Smooth muscle cell of the brain vasculature (primary cell): ENCODE measurements around the gene CBX4.

Experiments used
- DNase-seq: peaks from one replicate; pipeline ENCODE4 v3.0.0-alpha.2; 2012; ENCODE audit warnings: low read depth, low spot score

Gene CBX4

DNA sequence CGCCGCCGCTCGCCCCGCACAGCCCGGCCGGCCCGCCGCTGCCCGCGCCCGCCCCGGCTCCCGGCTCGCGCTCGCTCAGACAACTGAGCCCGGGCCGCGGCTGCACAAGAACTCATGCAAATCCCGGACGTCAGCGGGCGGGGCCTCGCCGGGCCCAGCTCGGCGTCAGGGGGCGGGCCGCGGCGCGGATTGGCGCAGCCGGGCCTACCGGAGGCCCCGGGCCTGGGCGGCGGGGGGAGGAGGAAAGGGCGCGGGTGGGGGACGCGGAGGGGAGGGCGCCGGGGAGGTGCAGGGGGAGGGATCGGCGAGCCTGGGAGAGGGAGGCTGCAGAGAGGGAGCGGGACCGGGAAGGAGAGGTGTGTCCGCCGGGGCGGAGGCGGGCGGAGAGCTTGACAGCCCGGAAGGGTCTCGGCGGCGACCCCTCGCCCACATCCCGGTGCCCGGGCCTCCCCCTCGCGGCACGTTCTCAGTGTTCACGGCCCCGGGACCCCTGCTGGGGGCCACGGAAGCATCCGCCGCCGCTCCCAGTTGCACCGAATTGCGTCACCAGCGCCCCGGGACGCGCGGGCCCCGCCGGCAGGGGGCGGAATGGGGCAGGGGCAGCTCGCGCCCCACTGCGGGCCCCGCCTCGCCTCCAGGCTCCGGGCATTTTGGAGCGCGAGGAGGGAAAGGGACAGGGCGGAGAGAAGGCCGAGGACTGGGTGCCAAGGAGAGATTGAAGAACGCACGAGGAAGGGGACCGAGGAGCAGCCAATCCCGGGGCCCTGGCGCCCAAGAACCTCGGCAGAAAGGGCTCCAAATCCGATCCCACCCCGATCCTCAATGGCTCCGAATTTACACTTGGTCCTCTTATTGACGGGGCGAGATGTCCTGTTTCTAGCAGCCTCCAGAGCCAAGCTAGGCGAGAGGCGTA, at the start of gene CBX4:
Gene CBX4, minus strand, starts transcription at position 85 of the 913 bp plus-strand sequence. CDS start 189 bp downstream, outside the sequence.
- DNase-seq = peak; percentile 67

DNA sequence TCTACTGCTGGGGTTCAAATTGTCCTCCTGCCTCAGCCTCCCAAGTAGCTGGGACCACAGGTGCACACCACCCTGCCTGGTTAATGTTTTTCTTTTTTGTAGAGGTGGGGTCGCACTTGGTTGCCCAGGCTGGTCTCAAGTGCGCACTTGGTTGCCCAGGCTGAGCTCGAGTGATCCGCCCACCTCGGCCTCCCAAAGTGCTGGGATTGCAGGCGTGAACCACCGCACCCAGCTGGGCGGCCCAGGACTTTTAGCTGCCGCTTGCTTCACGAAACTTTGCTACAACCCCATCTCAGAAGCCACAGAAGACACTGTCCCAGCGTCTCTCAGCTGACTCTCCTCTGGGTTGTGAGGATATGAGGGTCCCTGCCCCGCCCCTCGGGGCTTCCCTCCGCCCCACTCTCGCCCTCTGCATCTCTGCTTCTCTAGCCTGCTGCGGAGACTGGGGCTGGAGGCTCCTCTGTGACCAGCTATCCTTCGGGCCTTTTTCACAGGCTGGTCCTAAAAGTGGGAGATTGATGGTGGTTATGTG, 48.8 kb upstream of the CBX4 start:
- no peak for DNase-seq

DNA sequence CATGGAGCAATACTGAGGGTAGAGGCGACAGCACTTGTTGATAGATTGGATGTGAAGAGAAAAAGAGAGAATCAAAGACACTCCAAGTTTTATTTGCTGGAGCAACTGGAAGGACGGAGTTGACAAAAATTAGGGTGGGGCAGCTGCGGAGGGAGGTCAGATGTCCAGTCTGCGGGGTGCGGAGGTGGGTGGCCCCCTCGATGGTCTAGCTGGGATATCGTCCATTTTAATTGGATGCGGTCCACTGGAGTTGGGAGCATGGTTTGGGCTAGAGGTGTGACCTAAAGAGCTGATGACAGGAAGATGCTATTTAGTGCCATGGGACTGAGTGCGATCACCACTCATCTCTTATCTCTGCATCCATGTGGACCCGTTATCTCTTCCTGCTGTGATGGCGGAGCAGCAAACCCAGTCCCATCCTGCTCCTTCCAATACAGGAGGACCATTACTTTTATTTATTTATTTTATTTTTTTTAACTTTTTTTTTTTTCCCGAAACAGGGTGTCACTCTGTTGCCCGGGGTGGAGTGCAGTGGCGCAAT, 48.3 kb upstream of the CBX4 start:
- DNase-seq = no peak

DNA sequence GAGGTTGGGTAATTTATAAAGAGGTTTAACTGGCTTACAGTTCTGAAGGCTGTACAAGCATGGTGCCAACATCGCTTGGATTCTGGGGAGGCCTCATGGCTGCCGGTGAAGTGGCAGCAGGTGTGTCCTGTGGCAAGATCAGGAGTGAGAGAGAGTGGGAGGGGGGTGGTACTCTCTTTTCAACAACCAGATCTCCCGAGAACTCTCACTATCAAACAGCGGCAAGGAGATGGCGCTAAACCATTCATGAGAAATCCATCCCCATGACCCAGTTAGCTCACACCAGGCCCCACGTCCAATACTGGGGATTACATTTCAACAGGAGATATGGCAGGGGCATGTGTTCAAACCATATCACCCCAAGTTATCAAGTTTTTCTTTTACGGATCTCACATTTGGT, 44.0 kb upstream of the CBX4 start:
- DNase-seq = no peak

DNA sequence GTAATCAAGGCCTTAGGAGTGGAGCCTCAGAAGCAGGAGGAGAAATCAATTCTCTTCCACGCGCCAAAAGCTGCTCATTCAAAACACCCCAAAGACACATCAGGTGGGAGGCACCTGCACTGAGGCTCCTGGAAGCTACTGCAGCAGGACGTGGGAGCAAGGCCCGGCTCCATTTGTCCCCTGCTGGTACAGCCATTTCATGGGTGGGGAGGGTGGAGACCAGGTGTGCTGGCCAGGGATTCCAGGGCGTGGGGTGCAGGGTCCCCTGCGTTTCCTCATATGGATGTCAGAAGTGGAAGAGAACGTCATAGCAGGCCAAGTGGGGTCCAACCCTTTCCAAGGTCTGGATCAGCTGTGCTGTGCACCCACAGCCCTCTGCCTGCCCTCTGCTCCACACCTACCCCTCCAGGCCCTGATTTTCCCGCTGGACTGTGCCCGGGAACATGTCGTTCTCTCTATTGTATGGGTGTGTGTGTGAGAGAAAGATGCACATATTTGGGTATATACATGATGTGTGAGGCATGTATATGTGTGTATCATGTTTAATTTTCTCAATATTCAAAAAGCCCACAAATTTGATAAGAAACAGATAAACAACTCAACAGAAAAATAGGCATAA, 39.2 kb upstream of the CBX4 start:
- no peak for DNase-seq

DNA sequence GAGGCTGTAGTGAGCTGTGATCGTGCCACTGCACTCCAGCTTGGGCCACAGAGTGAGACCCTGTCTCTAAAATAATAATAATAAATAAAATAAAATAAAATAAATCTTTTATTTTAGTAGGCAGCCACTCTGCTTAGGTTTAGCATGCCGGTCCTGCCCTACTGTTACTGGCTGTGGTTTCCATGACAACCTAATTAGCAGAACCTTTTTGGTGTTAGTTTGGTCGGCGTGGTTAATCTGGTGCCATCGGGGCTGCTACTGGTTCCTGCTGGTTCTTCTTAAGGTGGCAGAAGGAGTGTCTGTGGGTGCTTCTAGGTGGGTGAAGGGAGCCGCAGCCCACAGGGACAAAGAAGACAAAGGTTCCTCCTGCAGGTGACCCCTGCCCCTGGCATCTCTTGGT, 37.8 kb upstream of the CBX4 start:
- DNase-seq = no peak

DNA sequence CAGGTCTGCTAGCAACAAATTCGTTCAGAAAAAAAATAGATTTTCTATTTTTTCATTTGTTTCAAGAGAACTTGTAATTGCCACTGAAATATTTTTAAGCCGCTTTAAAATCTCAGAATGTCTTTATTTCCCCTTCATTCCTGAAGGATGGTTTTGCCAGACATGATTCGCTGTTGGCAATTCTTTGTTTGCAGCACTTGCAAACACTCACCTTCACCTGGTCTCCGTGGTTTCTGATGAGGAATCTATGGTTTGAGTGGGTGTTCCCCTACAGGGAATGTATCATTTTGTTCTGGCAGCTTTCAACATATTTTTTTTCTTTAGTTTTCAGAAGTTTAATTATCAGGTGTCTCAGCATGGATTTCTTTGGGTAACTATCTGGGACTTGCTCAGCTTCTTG, 36.3 kb upstream of the CBX4 start:
- DNase-seq = no peak

DNA sequence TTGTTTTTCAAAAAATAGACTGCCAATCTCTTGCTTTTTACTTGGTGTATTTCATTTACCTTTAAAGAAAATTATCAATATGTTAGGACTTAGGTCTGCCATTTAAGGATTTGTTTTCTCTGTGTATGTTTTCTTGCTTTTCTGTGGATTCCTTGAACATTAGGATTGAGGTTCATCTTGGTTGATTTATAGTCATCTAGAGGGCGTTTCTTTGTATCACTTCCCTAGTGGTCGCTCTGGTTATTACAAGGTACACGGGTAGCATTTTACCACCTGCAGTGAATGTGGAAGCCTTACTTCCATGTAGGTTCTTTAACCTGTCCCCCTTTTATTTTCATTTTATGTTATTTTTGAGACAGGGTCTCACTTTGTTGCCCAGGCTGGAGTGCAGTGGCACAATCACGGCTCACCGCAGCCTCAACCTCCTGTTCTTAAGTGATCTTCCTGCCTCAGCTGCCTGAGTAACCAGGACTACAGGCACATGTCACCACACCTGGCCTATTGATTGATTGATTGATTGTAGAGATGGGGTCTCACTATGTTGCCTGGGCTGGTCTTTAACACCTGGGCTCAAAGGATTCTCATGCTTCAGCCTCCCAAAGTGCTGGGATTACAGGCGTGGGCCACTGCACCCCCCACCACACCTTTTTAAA, 35.2 kb upstream of the CBX4 start:
- DNase-seq = no peak

DNA sequence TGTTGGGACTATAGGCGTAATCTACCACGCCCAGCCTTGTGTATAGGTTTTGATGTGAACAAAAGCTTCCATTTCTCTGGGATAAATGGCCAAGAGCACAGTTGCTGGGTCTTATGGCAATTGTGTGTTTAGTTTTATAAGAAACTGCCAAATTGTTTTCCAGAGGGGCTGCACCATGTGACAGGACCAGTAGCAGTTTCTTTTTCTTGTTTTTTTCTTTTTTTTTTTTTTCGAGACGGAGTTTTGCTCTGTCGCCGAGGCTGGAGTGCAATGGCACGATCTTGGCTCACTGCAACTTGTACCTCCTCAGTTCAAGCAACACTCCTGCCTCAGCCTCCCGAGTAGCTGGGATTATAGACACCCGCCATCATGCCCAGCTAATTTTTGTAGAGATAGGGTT, 34.3 kb upstream of the CBX4 start:
- DNase-seq = no peak

DNA sequence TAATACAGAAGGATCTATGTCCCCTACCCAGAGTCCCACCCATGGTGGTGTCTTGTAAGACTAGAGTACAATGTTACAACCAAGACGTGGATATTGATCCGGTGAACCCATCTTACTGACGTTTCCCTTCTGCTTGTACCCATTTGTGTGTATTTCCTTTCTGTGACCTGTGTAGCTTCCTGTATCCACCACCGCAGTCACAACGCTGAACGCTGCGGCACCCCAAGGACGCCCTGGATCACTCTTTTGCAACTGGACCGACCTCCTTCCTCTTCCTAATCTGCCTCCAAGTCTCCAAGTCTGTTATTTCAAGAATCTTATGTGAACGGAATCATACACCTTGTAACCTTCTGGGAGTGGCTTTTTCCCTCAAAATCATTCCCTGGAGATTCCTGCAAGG, 33.5 kb upstream of the CBX4 start:
- DNase-seq = no peak

DNA sequence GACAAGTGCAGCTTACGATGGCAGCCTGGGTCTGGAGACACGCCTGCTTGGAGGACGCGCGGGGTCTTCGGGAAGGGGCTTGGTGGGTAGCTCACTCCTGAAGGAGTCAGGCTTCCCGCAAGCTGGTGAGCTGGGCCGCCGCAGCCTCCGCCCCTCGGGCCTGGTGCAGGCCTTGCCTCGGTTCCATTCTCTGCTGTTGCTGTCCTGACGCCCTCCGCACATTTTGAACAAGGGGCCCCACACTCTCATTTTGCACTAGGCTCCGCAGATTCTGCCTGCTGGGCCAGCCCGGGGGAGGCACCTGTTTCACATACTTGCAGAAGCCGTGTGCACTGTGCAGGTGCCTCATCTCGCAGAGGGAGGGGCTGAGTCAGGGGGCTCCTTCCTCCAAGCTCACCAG, 31.9 kb upstream of the CBX4 start:
- DNase-seq = no peak

DNA sequence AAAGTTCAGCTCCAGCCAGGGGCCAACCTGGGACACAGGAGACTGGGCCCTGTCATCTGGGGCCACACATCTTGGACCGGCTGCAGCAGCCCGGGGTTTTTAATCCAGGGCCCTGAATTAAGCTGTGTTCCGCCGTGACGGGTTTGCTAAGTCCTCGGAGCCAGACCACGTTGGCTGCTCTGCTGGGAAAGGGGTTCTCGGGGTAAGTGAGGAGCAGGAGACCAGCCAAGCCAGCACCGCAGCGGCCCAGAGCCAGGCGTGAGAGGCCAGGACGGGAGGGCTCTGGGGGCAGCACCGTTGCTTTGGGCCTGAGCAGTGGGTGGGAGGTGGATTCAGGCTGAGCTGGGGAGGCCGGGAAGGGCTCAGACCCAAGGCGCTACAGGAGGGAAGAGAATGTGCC, 31.3 kb upstream of the CBX4 start:
- no peak for DNase-seq

DNA sequence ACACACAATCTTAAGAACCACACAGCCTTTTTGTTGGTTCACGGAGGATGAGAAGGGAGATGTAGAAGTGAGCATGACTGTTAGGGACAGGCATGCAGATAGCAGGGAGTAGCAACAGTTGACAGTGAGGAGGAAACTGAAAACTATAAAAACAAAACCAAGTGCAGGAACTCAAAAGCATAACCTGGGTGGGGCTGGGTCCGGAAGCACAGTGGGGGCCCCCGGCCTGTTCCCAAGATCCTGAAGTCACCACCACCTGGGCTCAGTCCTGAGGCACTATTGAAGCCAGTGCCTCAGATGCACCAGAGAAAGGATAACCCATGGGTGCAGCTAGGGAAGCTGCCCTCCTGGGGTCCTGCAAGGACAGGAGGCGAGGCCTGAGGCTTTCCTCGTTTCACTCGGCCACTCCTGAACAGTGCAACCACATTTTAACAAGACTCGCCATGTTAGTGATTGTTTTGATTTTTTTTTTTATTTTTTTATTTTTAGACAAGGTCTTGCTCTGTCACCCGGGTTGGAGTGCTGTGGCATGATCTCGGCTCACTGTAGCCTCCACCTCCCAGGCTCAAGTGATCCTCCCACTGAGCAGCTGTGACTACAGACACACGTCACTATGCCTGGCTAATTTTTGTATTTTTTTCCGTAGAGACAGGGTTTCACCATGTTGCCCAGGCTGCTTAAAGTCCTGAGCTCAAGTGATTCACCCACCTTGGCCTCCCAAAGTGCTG, 27.7 kb upstream of the CBX4 start:
- no peak for DNase-seq

DNA sequence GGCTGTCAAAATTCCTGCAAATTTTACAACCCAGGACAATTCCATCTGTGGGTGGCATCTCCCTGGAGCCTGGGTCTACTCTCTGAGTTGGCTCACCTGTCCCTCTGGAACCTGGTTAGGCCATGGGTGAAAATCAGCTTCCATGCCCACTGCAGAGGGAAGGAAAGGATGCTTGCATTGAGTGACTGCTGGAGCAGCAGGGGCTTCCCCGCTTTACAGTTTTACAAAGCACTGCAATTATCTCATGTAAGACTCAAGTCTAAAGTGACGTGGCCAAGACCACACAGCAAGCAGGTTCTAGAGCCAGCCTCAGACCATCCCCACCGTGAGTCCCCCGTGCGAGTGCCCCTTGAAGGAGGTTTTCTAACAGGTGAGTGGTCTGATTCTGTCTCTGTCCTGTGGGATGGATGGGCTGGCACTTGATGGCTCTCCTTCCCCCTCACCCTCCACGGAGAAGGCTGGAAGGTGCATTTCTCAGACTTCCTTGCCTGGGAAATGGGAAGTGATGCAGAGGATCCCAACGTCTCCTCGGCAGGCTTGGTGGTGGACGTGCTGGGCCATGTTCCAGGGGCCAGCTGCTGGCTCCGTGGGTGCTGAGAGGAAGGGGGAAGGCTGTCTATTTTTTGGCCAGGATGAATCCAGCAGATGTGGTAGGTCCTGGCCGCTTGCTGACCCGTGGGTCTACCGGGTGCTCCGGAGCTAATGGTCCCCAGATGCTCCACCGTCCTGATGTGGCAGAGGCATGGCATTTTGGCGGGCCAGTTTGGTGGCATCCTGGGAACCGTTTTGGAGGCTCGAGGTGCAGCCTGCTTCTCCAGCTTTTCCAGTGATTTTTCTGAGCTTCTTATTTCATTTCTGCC, 26.3 kb upstream of the CBX4 start:
- no peak for DNase-seq

DNA sequence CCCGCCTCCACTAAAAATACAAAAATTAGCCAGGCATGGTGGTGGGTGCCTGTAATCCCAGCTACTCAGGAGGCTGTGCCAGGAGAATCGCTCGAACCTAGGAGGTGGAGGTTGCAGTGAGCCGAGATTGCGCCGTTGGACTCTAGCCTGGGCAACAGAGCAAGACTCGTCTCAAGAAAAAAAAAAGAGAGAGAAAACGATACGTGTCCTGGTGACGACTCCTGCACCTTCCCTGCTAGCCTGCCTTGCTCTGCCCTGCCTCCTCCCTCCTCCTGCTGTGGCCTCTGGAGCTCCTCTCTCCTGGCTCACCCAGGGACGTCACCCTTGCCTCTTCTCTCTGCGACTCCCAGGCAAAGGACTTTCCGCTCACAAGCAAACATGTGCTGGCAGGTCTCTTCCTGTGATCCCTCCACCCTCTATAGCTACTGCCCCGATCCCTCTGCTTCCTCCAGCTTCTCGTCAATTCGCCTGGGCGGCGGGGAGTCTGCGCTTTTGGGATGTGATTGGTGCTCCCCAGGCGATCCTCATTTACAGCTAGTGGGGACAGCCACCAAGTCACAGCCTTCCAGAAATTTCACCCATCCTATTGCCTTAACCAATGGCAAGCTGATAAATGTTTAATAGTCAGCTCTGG, 25.5 kb upstream of the CBX4 start:
- no peak for DNase-seq

DNA sequence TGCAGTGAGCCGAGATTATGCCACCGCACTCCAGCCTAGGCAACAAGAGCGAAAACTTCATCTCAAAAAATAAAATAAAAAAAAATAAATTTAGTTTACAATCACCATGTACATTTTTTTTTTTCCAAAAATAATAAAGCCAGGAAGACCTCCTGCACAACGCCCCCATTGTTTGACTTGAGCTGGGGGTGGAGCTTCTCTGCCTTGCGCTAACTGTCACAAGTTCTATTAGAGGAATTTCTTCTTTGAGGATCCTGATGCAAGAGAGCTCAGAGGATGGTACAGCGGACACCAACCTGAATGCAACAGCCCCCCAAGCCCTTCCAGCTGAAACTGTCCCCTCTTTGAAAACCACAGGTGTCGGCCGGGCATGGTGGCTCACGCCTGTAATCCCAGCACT, 24.9 kb upstream of the CBX4 start:
- no peak for DNase-seq

DNA sequence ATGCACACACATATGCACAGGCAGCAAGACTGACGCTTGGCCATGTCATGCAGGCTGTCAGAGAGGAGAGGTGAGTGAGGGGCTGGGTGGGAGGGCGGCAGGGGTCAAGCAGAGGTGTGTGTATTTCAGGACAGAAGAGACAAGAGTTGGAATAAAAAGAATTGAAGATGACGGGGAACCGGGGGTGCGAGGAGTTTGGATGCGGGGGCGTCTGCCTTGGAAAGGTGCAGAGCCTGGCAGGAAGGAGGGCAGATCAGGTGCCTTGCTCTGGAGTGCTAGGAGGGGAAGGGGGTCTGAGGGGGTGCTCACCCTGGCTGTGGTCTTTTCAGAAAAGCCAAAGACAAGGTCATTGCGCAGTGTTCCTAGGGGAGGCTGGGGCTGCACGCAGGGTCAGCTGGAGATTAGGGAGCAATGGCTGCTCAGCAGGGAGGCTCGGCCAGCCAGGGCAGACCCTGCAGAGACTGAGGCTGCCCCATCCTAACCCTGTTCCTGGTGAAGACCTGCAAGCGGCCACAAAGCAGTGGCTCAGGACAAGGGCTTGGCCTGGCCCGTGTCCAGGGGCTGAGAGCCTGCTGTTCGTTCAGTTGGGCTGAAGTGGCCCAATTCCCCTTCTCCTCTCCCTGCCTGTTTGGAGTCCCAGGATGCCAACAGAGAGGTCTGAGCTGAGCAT, 23.7 kb upstream of the CBX4 start:
- no peak for DNase-seq

DNA sequence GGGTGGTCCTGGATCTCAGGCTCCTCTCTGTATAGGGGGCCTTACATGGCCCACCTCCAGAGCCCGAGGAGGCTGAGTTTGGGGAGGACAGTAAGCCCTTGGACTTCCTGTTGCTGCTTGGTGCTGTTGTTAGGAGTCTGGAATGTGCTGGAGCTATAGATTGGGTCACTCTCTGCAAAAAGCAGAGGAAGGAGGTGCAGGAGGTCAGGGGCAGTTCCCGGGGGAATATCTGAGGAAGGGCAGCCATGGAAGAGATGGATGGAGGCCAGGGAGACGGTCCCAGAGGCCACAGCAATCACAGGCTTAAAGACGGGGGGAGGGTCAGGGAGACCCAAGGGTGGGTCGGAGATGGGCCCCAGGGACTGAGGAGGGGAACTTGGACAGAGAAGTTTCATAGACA, 23.0 kb upstream of the CBX4 start:
- no peak for DNase-seq

DNA sequence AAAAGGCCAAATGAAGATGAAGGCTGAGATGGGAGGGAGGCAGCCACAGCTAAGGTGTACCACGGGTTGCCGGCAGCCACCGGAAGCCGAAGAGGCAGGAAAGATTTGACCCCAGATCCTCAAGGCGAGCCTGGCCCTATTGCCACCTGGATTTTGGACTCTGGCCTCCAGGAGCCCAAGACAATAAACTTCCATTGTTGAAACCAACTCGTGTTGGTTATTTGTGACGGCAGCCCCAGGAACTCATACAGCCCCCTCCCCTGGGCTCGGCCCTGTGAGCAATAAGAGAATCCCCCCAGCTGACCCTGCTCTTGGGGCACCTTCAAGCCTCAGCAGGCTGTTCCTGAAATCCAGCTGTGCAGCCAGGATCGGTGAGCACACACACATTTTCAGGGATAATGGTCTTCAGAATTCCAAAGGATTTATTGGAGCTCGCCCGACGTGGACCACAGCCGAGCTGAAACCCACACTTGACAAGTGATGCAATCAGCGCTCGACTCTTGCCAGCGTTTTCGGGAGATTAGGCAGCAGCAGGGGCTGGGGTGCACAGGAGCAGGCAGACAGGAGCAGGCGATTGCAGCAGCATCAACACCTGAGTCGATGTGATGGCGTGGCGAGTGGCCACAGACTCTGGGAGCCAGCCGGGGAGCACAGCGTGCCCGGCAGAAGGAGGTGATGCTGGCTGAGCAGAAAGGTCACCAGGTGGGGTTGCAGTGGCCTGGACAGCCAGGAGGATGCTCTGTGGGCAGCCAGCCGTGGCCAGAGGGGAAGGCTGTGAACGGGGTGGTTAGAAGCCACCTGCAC, 22.4 kb upstream of the CBX4 start:
- DNase-seq = no peak
